Fibroblast of mammary gland (primary cell): ENCODE measurements around the gene CFAP58.

Experiments used
- DNase-seq: peaks from one replicate; pipeline ENCODE4 v3.0.0-alpha.2; 2010; ENCODE audit warnings: low read depth
- H3K4me3 ChIP-seq: 2 replicates; pipeline ENCODE4 v1.5.1; 2011; ENCODE audit warnings: low read depth, mild to moderate bottlenecking, low read length, moderate library complexity; ENCODE audit not compliant: control insufficient read depth
- TF ChIP-seq, protein P1 (sequence below): conservative IDR thresholded peaks from 2 replicates; pipeline ENCODE4 v1.5.1; 2011; ENCODE audit warnings: low read depth, low read length, inconsistent platforms; ENCODE audit not compliant: control insufficient read depth, insufficient read depth

The CFAP58 gene

GRCh38 chr10:104331208-104331838, 22.3 kb upstream of the CFAP58 start:
- H3K4me3 ChIP-seq: no peak overlapping the region
- TF ChIP-seq, protein P1, sequence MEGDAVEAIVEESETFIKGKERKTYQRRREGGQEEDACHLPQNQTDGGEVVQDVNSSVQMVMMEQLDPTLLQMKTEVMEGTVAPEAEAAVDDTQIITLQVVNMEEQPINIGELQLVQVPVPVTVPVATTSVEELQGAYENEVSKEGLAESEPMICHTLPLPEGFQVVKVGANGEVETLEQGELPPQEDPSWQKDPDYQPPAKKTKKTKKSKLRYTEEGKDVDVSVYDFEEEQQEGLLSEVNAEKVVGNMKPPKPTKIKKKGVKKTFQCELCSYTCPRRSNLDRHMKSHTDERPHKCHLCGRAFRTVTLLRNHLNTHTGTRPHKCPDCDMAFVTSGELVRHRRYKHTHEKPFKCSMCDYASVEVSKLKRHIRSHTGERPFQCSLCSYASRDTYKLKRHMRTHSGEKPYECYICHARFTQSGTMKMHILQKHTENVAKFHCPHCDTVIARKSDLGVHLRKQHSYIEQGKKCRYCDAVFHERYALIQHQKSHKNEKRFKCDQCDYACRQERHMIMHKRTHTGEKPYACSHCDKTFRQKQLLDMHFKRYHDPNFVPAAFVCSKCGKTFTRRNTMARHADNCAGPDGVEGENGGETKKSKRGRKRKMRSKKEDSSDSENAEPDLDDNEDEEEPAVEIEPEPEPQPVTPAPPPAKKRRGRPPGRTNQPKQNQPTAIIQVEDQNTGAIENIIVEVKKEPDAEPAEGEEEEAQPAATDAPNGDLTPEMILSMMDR: no peak
- peak; percentile 81 for DNase-seq

- TF ChIP-seq, protein P1: no peak
- peak; percentile 38 for DNase-seq
- H3K4me3 ChIP-seq: no peak overlapping the region
Observed at GRCh38 chr10:104332243-104333031, 21.2 kb upstream of the CFAP58 start.

DNA sequence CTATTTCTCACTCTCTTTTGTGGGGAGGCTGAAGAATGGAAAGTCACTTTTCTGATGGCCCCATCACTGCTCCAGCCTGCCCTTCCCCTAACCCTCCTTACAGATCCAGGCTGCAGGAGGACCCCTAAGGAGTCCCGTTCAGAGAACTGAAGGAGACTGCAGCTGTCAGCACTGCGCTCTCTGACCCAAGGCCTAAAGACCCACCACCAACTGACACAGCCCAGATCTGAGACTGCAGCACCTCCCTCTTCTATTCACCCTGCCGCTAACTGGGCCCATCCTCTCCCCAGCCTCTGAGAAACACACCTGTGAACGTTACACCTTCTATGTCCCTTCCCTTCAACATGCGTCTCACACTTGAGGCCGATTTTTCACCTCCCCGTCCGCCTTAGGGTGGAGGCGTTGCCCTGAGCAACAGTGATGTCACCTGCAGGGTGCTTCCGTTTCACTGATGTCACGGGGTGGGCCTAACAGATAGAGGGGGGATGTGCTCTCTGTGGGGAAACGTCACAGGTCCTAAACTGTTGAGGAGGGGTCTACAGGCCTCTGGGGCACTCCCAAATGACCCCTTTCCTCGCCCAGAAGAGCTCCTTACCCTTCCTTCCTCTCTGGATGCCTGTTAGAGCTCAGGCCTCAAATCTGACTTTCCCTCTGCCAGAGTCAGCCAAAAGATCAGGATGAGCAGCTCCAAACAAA, 20.5 kb upstream of the CFAP58 start:
- TF ChIP-seq, protein P1: no peak
- peak; percentile 25 for DNase-seq
- no peak overlapping the region for H3K4me3 ChIP-seq

- TF ChIP-seq, protein P1: no peak
- DNase-seq: peak; percentile 37
- no peak overlapping the region for H3K4me3 ChIP-seq
Observed at GRCh38 chr10:104333728-104334373, 19.8 kb upstream of the CFAP58 start.

GRCh38 chr10:104334561-104334960, 19.1 kb upstream of the CFAP58 start:
- TF ChIP-seq, protein P1: no peak
- H3K4me3 ChIP-seq: no peak overlapping the region
- DNase-seq: peak; percentile 15

- DNase-seq: peak; percentile 20
- no peak overlapping the region for H3K4me3 ChIP-seq
- TF ChIP-seq, protein P1: no peak
Observed at GRCh38 chr10:104334965-104335650, 18.5 kb upstream of the CFAP58 start.
